Kidney (tissue), 14 donors: ENCODE results near the gene SS18. TPM values are rescaled to one million over a fixed set of nuclear protein-coding genes. Genes with fewer than 3 reads are reported as not detected.

Experiments
- DNase-seq, 5 donors: peaks; one replicate each; pipeline ENCODE4 v3.0.0-alpha.2; 2013 to 2020
- FAIRE-seq: peaks from 2 replicates; lab custom pipeline; 2012; peaks lifted over from hg19 to GRCh38; lab: Jason Lieb, UNC
- H3K27ac ChIP-seq, 2 donors: one replicate each; pipeline ENCODE4 v1.7.0; 2013; ENCODE audit warnings: low read depth in 2 of 2, low read length in 2 of 2, inconsistent platforms in 1 of 2
- H3K27me3 ChIP-seq: one replicate; pipeline ENCODE4 v1.7.1; 2013; ENCODE audit warnings: low read length, inconsistent platforms; ENCODE audit not compliant: control insufficient read depth, insufficient read depth
- H3K36me3 ChIP-seq, 3 donors: one replicate each; pipeline versions ENCODE4 v1.7.0 to v1.7.1; 2013; ENCODE audit warnings: low read length in 3 of 3, control low read depth in 1 of 3, inconsistent platforms in 1 of 3; ENCODE audit not compliant: insufficient read depth in 3 of 3, control insufficient read depth in 2 of 3
- H3K4me1 ChIP-seq, 3 donors: one replicate each; pipeline versions ENCODE4 v1.7.0 to v1.7.1; 2013; ENCODE audit warnings: low read length in 3 of 3, inconsistent platforms in 1 of 3, low read depth in 1 of 3; ENCODE audit not compliant: control insufficient read depth in 2 of 3, insufficient read depth in 2 of 3
- H3K4me3 ChIP-seq, 3 donors: one replicate each; pipeline versions ENCODE4 v1.7.0 to v1.8.1; 2013; ENCODE audit warnings: low read length in 3 of 3, control low read depth in 1 of 3, inconsistent platforms in 1 of 3
- H3K9ac ChIP-seq, 3 donors: one replicate each; pipeline versions ENCODE4 v1.7.0 to v1.7.1; 2013; ENCODE audit warnings: low read length in 3 of 3, control low read depth in 1 of 3, inconsistent platforms in 1 of 3
- H3K9me3 ChIP-seq, 3 donors: one replicate each; pipeline versions ENCODE4 v1.7.0 to v1.7.1; 2013; ENCODE audit warnings: low read length in 3 of 3, control low read depth in 1 of 3, inconsistent platforms in 1 of 3; ENCODE audit not compliant: control insufficient read depth in 2 of 3, insufficient read depth in 1 of 3
- intact Hi-C: fragments of 100-400 bp; cut with DNase I; formaldehyde crosslinking; loops from one replicate; pipeline ENCODE4 v1.11.1; 2022
- polyA plus RNA-seq: library from polyadenylated mRNA; stranded (reverse); fragments of 350-450 nt; fragmentation: Illumina TruSeq; extraction: RNeasy Lipid Tissue Mini Kit (QIAGEN cat#74804); gene quantifications from one replicate; pipeline ENCODE4 v1.2.3, GENCODE V29; 2014; ENCODE audit warnings: low read depth, low replicate concordance; ENCODE audit not compliant: insufficient read depth
- total RNA-seq: library from RNA; stranded (reverse); fragmentation: NEBNext Ultra II Directional; extraction: Animal tissue kit (Norgen Biotek cat#: 25700); gene quantifications from one replicate; pipeline ENCODE4 v1.2.1, GENCODE V29; 2021
- TF ChIP-seq, protein P1 (sequence below): IDR thresholded peaks from 3 replicates; pipeline ENCODE4 v1.5.1; 2012; ENCODE audit warnings: mild to moderate bottlenecking, moderate library complexity, borderline replicate concordance; ENCODE audit not compliant: insufficient read depth; ENCODE audit errors: extremely low read depth
- donor health status: control.
- donor health status: control.
- donor health status: control.
- donor health status: control.
- donor health status: control.
- donor health status: DM: yes; HTN: yes; CAD: no.
- donor health status: Normal renal cell carcinoma (clear cell type).

Gene SS18
- total and polyA plus RNA-seq, 2 donors from 2014 or later, result 43.2 to 89.6 TPM

DNA sequence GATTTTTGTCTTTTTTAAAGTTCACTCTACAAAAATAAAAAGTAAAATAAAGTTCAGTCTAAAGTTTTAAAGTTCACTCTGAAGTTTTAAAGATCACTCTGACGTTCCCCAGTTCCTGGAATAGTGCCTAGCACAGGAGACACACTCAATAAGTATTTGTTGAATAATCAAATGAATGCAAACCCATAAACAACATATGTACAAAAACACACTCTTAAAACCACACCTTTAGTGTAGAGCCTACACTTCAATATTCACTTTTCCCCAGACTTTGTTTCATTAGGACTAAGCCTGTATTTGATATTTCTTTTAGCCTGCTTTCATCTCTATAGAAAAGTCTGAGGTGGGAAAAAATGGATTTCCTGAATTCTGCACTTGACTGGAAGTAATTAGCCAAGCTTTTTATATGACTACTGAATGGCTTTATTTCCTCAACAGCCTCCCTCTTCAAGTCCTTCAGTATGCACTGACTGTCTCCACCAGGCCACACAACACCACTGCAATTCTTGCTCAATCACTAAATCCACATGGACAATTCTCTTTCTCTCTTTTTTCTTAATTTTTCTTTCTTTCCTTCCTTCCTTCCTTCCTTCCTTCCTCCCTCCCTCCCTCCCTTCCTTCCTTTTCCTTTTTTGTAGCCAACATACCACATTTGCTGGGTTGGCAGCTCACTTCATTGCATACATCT lies 104.6 kb downstream of the SS18 start:
- no peak overlapping the region for H3K27ac ChIP-seq
- H3K9me3 ChIP-seq, result no peaks in the 10 kb centered on the region
- intact Hi-C loops, result no loop called here
- H3K27me3 ChIP-seq, result no peaks in the 10 kb centered on the region
- H3K9ac ChIP-seq, result no peak overlapping the region
- no peak for DNase-seq
- TF ChIP-seq, protein P1, sequence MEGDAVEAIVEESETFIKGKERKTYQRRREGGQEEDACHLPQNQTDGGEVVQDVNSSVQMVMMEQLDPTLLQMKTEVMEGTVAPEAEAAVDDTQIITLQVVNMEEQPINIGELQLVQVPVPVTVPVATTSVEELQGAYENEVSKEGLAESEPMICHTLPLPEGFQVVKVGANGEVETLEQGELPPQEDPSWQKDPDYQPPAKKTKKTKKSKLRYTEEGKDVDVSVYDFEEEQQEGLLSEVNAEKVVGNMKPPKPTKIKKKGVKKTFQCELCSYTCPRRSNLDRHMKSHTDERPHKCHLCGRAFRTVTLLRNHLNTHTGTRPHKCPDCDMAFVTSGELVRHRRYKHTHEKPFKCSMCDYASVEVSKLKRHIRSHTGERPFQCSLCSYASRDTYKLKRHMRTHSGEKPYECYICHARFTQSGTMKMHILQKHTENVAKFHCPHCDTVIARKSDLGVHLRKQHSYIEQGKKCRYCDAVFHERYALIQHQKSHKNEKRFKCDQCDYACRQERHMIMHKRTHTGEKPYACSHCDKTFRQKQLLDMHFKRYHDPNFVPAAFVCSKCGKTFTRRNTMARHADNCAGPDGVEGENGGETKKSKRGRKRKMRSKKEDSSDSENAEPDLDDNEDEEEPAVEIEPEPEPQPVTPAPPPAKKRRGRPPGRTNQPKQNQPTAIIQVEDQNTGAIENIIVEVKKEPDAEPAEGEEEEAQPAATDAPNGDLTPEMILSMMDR, result no peak
- no peak overlapping the region for H3K4me3 ChIP-seq
- H3K4me1 ChIP-seq, result no peaks in the 10 kb centered on the region
- no peak for FAIRE-seq
- H3K36me3 ChIP-seq, result no peaks in the 10 kb centered on the region

DNA sequence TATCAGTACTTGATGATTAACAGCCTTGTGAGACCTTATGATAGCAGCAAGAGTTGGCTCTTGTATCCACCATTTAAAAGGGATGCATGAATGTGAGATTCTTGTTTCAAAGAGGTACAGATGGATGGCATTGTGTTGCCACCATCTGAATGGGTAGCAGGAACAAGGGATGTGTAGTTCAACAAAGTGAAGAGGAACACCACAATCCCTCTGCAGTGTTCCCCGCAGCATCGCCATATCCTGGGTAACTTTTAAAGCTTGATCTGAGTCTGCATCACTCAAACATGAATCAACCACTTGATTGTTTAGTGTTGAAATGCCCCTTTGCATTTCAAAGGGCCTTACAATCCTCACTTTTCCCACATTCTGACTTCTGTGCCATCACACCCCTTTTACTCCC lies 106.7 kb downstream of the SS18 start:
- intact Hi-C loops, result no loop called here
- Histone ChIP-seq H3K4me3 (no peak overlapping the region), H3K27ac (no peak overlapping the region), H3K27me3 (no peaks in the 10 kb centered on the region), H3K9ac (no peak overlapping the region), H3K9me3 (no peaks in the 10 kb centered on the region), H3K36me3 (no peaks in the 10 kb centered on the region), H3K4me1 (no peaks in the 10 kb centered on the region)
- TF ChIP-seq, protein P1, result no peak
- no peak for FAIRE-seq
- DNase-seq, result no peak

DNA sequence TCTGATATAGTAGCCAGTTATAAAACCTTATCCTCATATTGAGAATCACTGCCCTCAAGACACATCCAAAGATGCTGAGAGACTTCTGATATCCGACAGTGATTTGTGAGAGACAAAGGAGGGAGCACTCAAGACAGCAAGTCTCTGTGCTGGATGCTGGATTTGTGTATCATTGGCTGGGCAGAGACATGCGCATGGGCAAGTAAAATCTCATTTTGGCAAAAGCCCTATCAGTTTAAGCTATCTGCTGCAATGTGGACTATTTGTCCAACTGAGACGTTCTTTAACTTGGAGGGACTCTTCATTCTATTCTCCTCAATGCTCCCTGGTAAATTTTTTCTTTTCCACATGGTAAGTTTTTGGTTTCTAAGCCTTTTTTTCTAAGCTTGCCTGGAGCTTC lies 107.5 kb downstream of the SS18 start:
- Histone ChIP-seq H3K9me3 (no peaks in the 10 kb centered on the region), H3K36me3 (no peaks in the 10 kb centered on the region), H3K4me3 (no peak overlapping the region), H3K4me1 (no peaks in the 10 kb centered on the region), H3K9ac (no peak overlapping the region), H3K27ac (no peak overlapping the region), H3K27me3 (no peaks in the 10 kb centered on the region)
- FAIRE-seq (no peak), DNase-seq (no peak)
- TF ChIP-seq, protein P1, result no peak
- intact Hi-C loops, result no loop called here
